HepG2 (cell line): Measurements from ENCODE around the gene NDUFA13. TPM values are rescaled to one million over a fixed set of nuclear protein-coding genes. Genes with fewer than 3 reads are reported as not detected.

Experiments
- ATAC-seq: fragments of 200-7000 bp; cut with Tn5 transposase; 3 replicates; pipeline ENCODE4 v1.9.1; 2020; ENCODE audit warnings: mild to moderate bottlenecking, moderate library complexity
- BruUV-seq: library from RNA; stranded (reverse); fragments of 400-500 nt; replicated peaks from 2 replicates; lab custom pipeline; 2021; lab: Mats Ljungman, UMichigan
- CTCF ChIA-PET: fragments of 300-600 bp; formaldehyde crosslinking; extraction: SDS; loops from one replicate; lab custom pipeline; 2021; ENCODE audit warnings: low total read pairs, inconsistent platforms, low intra/inter-chr PET ratio; lab: Yijun Ruan, JAX
- POLR2A ChIA-PET: fragments of 350-600 bp; sonication (Branson Sonifier 250); formaldehyde crosslinking; loops from one replicate; lab custom pipeline; 2020; ENCODE audit warnings: antibody characterized with exemption, inconsistent platforms; lab: Yijun Ruan, JAX
- DNase-seq: peaks from one replicate; pipeline ENCODE4 v3.0.0-alpha.2; 2015; ENCODE audit warnings: low spot score
- FAIRE-seq: peaks from 3 replicates; lab custom pipeline; 2011; peaks lifted over from hg19 to GRCh38; lab: Jason Lieb, UNC
- H2AFZ ChIP-seq: one replicate; pipeline ENCODE4 v1.6.1; 2011; ENCODE audit warnings: low read length, inconsistent platforms
- H3K27ac ChIP-seq: fragments of 300-600 bp; 3 replicates; pipeline ENCODE4 v1.8.0; 2011; ENCODE audit warnings: mixed run types, mild to moderate bottlenecking, mixed read lengths, low read length, inconsistent platforms; ENCODE audit not compliant: insufficient read depth; ENCODE audit errors: extremely low read length
- H3K27me3 ChIP-seq, 2 experiments: fragments of 200-600 bp in 1 of 2; 2 replicates in 1 of 2; 3 replicates in 1 of 2; pipeline versions ENCODE4 v1.6.0 to v1.8.0; 2011; ENCODE audit warnings: low read length in 2 of 2, mild to moderate bottlenecking in 2 of 2, moderate library complexity in 2 of 2, inconsistent platforms in 1 of 2; ENCODE audit not compliant: insufficient read depth in 2 of 2, control insufficient read depth in 1 of 2
- H3K36me3 ChIP-seq, 2 experiments: fragments of 200-600 bp in 1 of 2; replicated peaks in 1 of 2; 2 replicates in 1 of 2; 3 replicates in 1 of 2; pipeline versions ENCODE4 v1.5.1 to v1.8.0; 2011; ENCODE audit warnings: low read length in 2 of 2, inconsistent platforms in 1 of 2; ENCODE audit not compliant: insufficient read depth in 2 of 2, control insufficient read depth in 1 of 2
- H3K4me1 ChIP-seq: 2 replicates; pipeline ENCODE4 v1.5.1; 2012; ENCODE audit warnings: low read length, inconsistent platforms; ENCODE audit not compliant: insufficient read depth
- H3K4me2 ChIP-seq: 2 replicates; pipeline ENCODE4 v1.6.0; 2011; ENCODE audit warnings: low read depth, low read length, inconsistent platforms
- H3K4me3 ChIP-seq, 3 experiments: fragments of 200-600 bp in 1 of 3; sonication (generic), shearing (Covaris generic) in 1 of 3; replicated peaks in 1 of 3; 2 replicates each; pipeline ENCODE4 v1.5.1; 2011 to 2016; ENCODE audit warnings: low read length in 3 of 3, inconsistent platforms in 2 of 3, low read depth in 2 of 3, mild to moderate bottlenecking in 2 of 3, control low read depth in 1 of 3, mixed read lengths in 1 of 3; ENCODE audit not compliant: insufficient read depth in 1 of 3
- H3K79me2 ChIP-seq: one replicate; pipeline ENCODE4 v1.6.1; 2011; ENCODE audit warnings: low read length, inconsistent platforms; ENCODE audit not compliant: insufficient read depth
- H3K9ac ChIP-seq: 2 replicates; pipeline ENCODE4 v1.6.0; 2011; ENCODE audit warnings: mild to moderate bottlenecking, low read depth, low read length, inconsistent platforms; ENCODE audit not compliant: insufficient read depth
- H3K9me3 ChIP-seq: 2 replicates; pipeline ENCODE4 v1.5.1; 2012; ENCODE audit warnings: mild to moderate bottlenecking, low read length
- H4K20me1 ChIP-seq: 2 replicates; pipeline ENCODE4 v1.6.0; 2011; ENCODE audit warnings: inconsistent platforms, mild to moderate bottlenecking, low read length, moderate library complexity; ENCODE audit not compliant: insufficient read depth
- GABPA ChIP-seq, 2 experiments: IDR thresholded peaks; 2 replicates each; pipeline ENCODE4 v1.6.1; 2011 to 2016; ENCODE audit warnings: low read depth in 2 of 2, low read length in 1 of 2, missing biosample characterization in 1 of 2, missing genetic modification characterization in 1 of 2
- IKZF4 ChIP-seq: sonication (generic); formaldehyde crosslinking; IDR thresholded peaks from 2 replicates; pipeline ENCODE4 v1.5.1; 2020; ENCODE audit warnings: borderline replicate concordance, mild to moderate bottlenecking, low read depth, missing genetic modification reagents; ENCODE audit errors: not compliant biosample characterization
- KLF13 ChIP-seq: sonication (generic); formaldehyde crosslinking; IDR thresholded peaks from 2 replicates; pipeline ENCODE4 v1.4.0; 2020; ENCODE audit warnings: mild to moderate bottlenecking, missing genetic modification reagents
- MTF1 ChIP-seq: sonication (generic); formaldehyde crosslinking; IDR thresholded peaks from 2 replicates; pipeline ENCODE4 v1.5.0; 2020; ENCODE audit warnings: missing genetic modification reagents
- PHF21A ChIP-seq: sonication (generic); formaldehyde crosslinking; IDR thresholded peaks from 2 replicates; pipeline ENCODE4 v1.5.0; 2020; ENCODE audit warnings: mild to moderate bottlenecking, missing genetic modification reagents
- POLR2G ChIP-seq: fragments of 200-400 bp; formaldehyde crosslinking; IDR thresholded peaks from 2 replicates; pipeline ENCODE4 v1.6.1; 2018; ENCODE audit warnings: mild to moderate bottlenecking, low read depth, low read length, moderate library complexity
- RFXAP ChIP-seq: sonication (generic); formaldehyde crosslinking; IDR thresholded peaks from 2 replicates; pipeline ENCODE4 v1.4.0; 2020; ENCODE audit warnings: missing genetic modification reagents, borderline replicate concordance
- STAG1 ChIP-seq: sonication (generic); formaldehyde crosslinking; IDR thresholded peaks from 2 replicates; pipeline ENCODE4 v1.4.0; 2020; ENCODE audit warnings: missing genetic modification reagents
- TARDBP ChIP-seq: sonication (generic); formaldehyde crosslinking; IDR thresholded peaks from 2 replicates; pipeline ENCODE4 v1.8.0; 2022; ENCODE audit warnings: mild to moderate bottlenecking, missing genetic modification reagents
- TRIM24 ChIP-seq: sonication (generic); formaldehyde crosslinking; IDR thresholded peaks from 2 replicates; pipeline ENCODE4 v1.8.0; 2022; ENCODE audit warnings: mild to moderate bottlenecking, missing genetic modification reagents
- ZBTB38 ChIP-seq: sonication (generic); formaldehyde crosslinking; IDR thresholded peaks from 2 replicates; pipeline ENCODE4 v1.5.1; 2020; ENCODE audit warnings: mild to moderate bottlenecking, missing genetic modification reagents
- ZFP37 ChIP-seq: sonication (generic); formaldehyde crosslinking; IDR thresholded peaks from 2 replicates; pipeline ENCODE4 v1.4.0; 2020; ENCODE audit warnings: missing genetic modification reagents, borderline replicate concordance
- ZNF10 ChIP-seq: sonication (generic); formaldehyde crosslinking; IDR thresholded peaks from 2 replicates; pipeline ENCODE4 v1.4.0; 2020; ENCODE audit warnings: mild to moderate bottlenecking, low read depth, missing genetic modification reagents, borderline replicate concordance
- ZNF235 ChIP-seq: sonication (generic); formaldehyde crosslinking; IDR thresholded peaks from 2 replicates; pipeline ENCODE4 v1.8.1; 2023; ENCODE audit warnings: mild to moderate bottlenecking, missing genetic modification reagents, borderline replicate concordance
- ZNF362 ChIP-seq: sonication (generic); formaldehyde crosslinking; IDR thresholded peaks from 2 replicates; pipeline ENCODE4 v1.4.0; 2020; ENCODE audit warnings: missing genetic modification reagents, mild to moderate bottlenecking, borderline replicate concordance
- ZNF547 ChIP-seq: sonication (generic); formaldehyde crosslinking; IDR thresholded peaks from 2 replicates; pipeline ENCODE4 v1.5.1; 2020; ENCODE audit warnings: mild to moderate bottlenecking, missing genetic modification reagents
- ZNF672 ChIP-seq: sonication (generic); formaldehyde crosslinking; IDR thresholded peaks from 2 replicates; pipeline ENCODE4 v1.8.1; 2022; ENCODE audit warnings: missing genetic modification reagents
- ZSCAN22 ChIP-seq: sonication (generic); formaldehyde crosslinking; IDR thresholded peaks from 2 replicates; pipeline ENCODE4 v1.4.0; 2020; ENCODE audit warnings: mild to moderate bottlenecking, missing genetic modification reagents
- WGBS: methylation state at CpG from one replicate; pipeline ENCODE4 v1.1.6; 2017; ENCODE audit warnings: low lambda C conversion rate; 5-methylcytosine and 5-hydroxymethylcytosine counted together
- in situ Hi-C: cut with HindIII; loops from 2 replicates; pipeline ENCODE4 v1.10.0; 2017; ENCODE audit warnings: low pct_unique_long_range_greater_than_20kb; ENCODE audit not compliant: extremely low pct_ligation_motif_present
- intact Hi-C: fragments of 100-400 bp; cut with micrococcal nuclease; formaldehyde crosslinking; loops from one replicate; pipeline ENCODE4 v1.10.0; 2022; ENCODE audit not compliant: unreplicated experiment
- polyA plus RNA-seq, 8 experiments: library from polyadenylated mRNA; depleted of rRNA in 3 of 8; stranded (reverse) in 7 of 8; unstranded in 1 of 8; fragments of >200 nt; fragmentation: Illumina TruSeq in 4 of 8; extraction: Trizol in 4 of 8; gene quantifications; 2 replicates each; pipeline versions ENCODE4 v1.2.1 to v1.2.3, GENCODE V29; 2011 to 2016; ENCODE audit warnings: low read depth in 4 of 8, missing spikeins in 1 of 8, mixed read lengths in 1 of 8; ENCODE audit not compliant: insufficient read depth in 1 of 8
- total RNA-seq, 5 experiments: library from RNA; depleted of rRNA; stranded (reverse); fragments of >200 nt; fragmentation: Illumina TruSeq; extraction: Trizol; gene quantifications; 2 replicates each; pipeline ENCODE4 v1.2.3, GENCODE V29; 2016; ENCODE audit warnings: low read depth in 1 of 5
- TF ChIP-seq, protein P1 (sequence below): sonication (generic); formaldehyde crosslinking; IDR thresholded peaks from 2 replicates; pipeline ENCODE4 v1.4.0; 2020; ENCODE audit warnings: missing genetic modification reagents, mild to moderate bottlenecking, borderline replicate concordance
- TF ChIP-seq, protein P2 (sequence below): sonication (generic); formaldehyde crosslinking; conservative IDR thresholded peaks from 2 replicates; pipeline ENCODE4 v1.4.0; 2020; ENCODE audit warnings: missing genetic modification reagents

NDUFA13 gene
- total and polyA plus RNA-seq, 2 of the 13 experiments (the other 11 are each of a cell fraction or from before 2014, with no cell fraction given): 337 to 366 TPM

GRCh38 chr19:19538785-19539166 lies 22.8 kb downstream of the NDUFA13 start (continued):
- TF ChIP-seq POLR2G (no peak), ZSCAN22 (CRISPR knock-in tag) (0 out of 2 replicates have a peak, but pooled peaks have one; percentile 48)

DNA sequence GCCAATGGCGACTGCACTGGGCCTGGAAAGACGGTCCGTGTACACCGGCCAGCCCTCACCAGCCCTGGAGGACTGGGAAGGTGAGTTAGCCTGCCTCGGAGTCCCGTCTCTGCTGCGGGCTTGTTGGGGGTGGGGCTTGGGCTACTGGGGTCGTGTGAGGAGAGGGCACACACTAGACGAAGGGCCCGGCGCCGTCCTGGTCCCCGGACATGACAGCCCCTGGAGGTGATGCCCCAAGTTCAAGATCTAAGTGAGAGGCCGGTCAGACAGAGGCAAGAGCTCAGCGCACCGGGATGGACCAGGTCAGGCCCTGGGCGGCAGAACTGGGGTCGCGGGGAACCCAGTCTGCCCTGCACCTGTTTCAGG lies 23.7 kb downstream of the NDUFA13 start:
- 67% methylated on average over 9 of the region's 19 CpGs for WGBS
- 0 out of 2 replicates have a peak, but pooled peaks cover 5% of the 10 kb centered on the region for H3K4me1 ChIP-seq
- peak; percentile 3; the same call in 1 of the 3 replicates for ATAC-seq
- H2AFZ ChIP-seq: no peak overlapping the region
- H3K9ac ChIP-seq: no peak overlapping the region
- in situ Hi-C loops: loop anchor here (5.0 to 25.0 kb wide), 2 partner anchors 103 to 423 kb away; partner anchors contain the start of gene GMIP
- H3K9me3 ChIP-seq: no peaks in the 10 kb centered on the region
- H3K27ac ChIP-seq: no peak overlapping the region
- no peak overlapping the region for H3K4me3 ChIP-seq
- intact Hi-C loops: no loop called here
- ChIA-PET CTCF (no interaction called here), POLR2A (no interaction called here)
- BruUV-seq: no TSS peak
- H3K4me2 ChIP-seq: no peak overlapping the region
- no peak for TF ChIP-seq ZNF362 (CRISPR knock-in tag)
- no peak for TF ChIP-seq STAG1 (CRISPR knock-in tag)
- TF ChIP-seq ZNF547: no peak
- TF ChIP-seq, protein P1, sequence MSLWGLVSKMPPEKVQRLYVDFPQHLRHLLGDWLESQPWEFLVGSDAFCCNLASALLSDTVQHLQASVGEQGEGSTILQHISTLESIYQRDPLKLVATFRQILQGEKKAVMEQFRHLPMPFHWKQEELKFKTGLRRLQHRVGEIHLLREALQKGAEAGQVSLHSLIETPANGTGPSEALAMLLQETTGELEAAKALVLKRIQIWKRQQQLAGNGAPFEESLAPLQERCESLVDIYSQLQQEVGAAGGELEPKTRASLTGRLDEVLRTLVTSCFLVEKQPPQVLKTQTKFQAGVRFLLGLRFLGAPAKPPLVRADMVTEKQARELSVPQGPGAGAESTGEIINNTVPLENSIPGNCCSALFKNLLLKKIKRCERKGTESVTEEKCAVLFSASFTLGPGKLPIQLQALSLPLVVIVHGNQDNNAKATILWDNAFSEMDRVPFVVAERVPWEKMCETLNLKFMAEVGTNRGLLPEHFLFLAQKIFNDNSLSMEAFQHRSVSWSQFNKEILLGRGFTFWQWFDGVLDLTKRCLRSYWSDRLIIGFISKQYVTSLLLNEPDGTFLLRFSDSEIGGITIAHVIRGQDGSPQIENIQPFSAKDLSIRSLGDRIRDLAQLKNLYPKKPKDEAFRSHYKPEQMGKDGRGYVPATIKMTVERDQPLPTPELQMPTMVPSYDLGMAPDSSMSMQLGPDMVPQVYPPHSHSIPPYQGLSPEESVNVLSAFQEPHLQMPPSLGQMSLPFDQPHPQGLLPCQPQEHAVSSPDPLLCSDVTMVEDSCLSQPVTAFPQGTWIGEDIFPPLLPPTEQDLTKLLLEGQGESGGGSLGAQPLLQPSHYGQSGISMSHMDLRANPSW (CRISPR knock-in tag): no peak
- TF ChIP-seq PHF21A (CRISPR knock-in tag): no peak
- TF ChIP-seq ZNF672 (CRISPR knock-in tag): no peak
- TF ChIP-seq ZBTB38 (CRISPR knock-in tag): no peak
- no peak for TF ChIP-seq TRIM24 (CRISPR knock-in tag)
- no peak for TF ChIP-seq MTF1 (CRISPR knock-in tag)
- no peak for TF ChIP-seq ZNF10 (CRISPR knock-in tag)
- TF ChIP-seq GABPA (IDR thresholded peaks at IDR 0.05; ENCODE audit: low read depth, low read length): no peak
- TF ChIP-seq GABPA (CRISPR knock-in tag; IDR thresholded peaks at IDR 0.05; ENCODE audit: low read depth): no peak
- TF ChIP-seq ZNF235 (CRISPR knock-in tag): no peak
- no peak for TF ChIP-seq ZFP37
- TF ChIP-seq, protein P2, sequence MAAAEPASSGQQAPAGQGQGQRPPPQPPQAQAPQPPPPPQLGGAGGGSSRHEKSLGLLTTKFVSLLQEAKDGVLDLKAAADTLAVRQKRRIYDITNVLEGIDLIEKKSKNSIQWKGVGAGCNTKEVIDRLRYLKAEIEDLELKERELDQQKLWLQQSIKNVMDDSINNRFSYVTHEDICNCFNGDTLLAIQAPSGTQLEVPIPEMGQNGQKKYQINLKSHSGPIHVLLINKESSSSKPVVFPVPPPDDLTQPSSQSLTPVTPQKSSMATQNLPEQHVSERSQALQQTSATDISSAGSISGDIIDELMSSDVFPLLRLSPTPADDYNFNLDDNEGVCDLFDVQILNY (CRISPR knock-in tag): no peak
- no peak for TF ChIP-seq RFXAP (CRISPR knock-in tag)
- TF ChIP-seq KLF13 (CRISPR knock-in tag): no peak
- no peak for TF ChIP-seq IKZF4
- no peak for TF ChIP-seq TARDBP
- FAIRE-seq: no peak
- no peak for DNase-seq
- H3K36me3 ChIP-seq: no peaks in the 10 kb centered on the region
- H3K79me2 ChIP-seq: no peaks in the 10 kb centered on the region
- peaks cover 0 to 10% of the 10 kb centered on the region in 2 experiments; a peak in 1 of 5 replicates for H3K27me3 ChIP-seq
- H4K20me1 ChIP-seq: no peaks in the 10 kb centered on the region
